ENCODE results near the gene CLDN1. TPM values are rescaled to one million over a fixed set of nuclear protein-coding genes. Genes with fewer than 3 reads are reported as not detected.

The CLDN1 gene
- total RNA-seq, 6 experiments from 2014 or later = 79.9 to 241 (median 135) TPM

DNA sequence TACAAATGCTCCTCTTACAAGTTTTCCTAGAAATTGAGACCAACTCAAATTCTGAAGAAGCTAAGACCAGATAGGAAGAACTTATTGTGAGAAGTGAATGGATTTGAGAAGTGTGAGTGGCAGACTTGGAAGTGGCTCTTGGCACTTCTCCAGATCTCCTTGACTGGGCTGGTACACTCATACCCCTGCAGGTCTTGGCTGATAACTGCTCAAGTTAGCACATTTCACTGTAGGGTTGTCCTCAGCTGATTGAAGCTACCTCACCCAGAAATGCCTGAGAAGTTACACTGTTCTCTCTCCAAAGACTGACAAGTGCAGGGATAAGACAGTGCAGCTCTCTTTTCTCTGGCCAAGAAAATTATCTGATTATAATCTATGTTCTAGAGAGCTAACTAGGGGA, 16.5 kb upstream of the CLDN1 start:
- Histone ChIP-seq H3K4me1 (peaks cover 0 to 20% (median 6%) of the 10 kb centered on the region in 4 donors), H3K4me3 (no peak overlapping the region), H3K36me3 (no peaks in the 10 kb centered on the region), H3K9me3 (no peaks in the 10 kb centered on the region), H3K27ac (no peak overlapping the region), H3K27me3 (no peaks in the 10 kb centered on the region)
- TF ChIP-seq POLR2A (IDR thresholded peaks at IDR 0.05) = no peak
- TF ChIP-seq, protein P1, sequence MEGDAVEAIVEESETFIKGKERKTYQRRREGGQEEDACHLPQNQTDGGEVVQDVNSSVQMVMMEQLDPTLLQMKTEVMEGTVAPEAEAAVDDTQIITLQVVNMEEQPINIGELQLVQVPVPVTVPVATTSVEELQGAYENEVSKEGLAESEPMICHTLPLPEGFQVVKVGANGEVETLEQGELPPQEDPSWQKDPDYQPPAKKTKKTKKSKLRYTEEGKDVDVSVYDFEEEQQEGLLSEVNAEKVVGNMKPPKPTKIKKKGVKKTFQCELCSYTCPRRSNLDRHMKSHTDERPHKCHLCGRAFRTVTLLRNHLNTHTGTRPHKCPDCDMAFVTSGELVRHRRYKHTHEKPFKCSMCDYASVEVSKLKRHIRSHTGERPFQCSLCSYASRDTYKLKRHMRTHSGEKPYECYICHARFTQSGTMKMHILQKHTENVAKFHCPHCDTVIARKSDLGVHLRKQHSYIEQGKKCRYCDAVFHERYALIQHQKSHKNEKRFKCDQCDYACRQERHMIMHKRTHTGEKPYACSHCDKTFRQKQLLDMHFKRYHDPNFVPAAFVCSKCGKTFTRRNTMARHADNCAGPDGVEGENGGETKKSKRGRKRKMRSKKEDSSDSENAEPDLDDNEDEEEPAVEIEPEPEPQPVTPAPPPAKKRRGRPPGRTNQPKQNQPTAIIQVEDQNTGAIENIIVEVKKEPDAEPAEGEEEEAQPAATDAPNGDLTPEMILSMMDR (IDR thresholded peaks at IDR 0.05) = no peak
- ATAC-seq (peak; percentile 29 to 67 (median 59)), DNase-seq (peak in 1 of 3 donors; percentile 50)
- intact Hi-C loops (cut with DNase I) = no loop called here

GRCh38 chr3:190337301-190337700, 15.1 kb upstream of the CLDN1 start:
- WGBS (ENCODE audit: insufficient coverage, low coverage, low lambda C conversion rate, missing lambda C conversion rate) = 81% methylated on average over 5 of the region's 5 CpGs
- ATAC-seq (no peak), DNase-seq (no peak)
- H3K27me3 ChIP-seq = no peaks in the 10 kb centered on the region
- no peak overlapping the region for H3K4me3 ChIP-seq
- no peak for TF ChIP-seq POLR2A (IDR thresholded peaks at IDR 0.05)
- TF ChIP-seq, protein P1 (IDR thresholded peaks at IDR 0.05) = no peak
- intact Hi-C loops (cut with DNase I) = no loop called here
- no peak overlapping the region for H3K27ac ChIP-seq
- no peaks in the 10 kb centered on the region for H3K9me3 ChIP-seq
- H3K36me3 ChIP-seq = no peaks in the 10 kb centered on the region
- peaks cover 0 to 28% (median 11%) of the 10 kb centered on the region in 4 donors for H3K4me1 ChIP-seq

GRCh38 chr3:190336516-190337189, 14.4 kb upstream of the CLDN1 start:
- no peaks in the 10 kb centered on the region for H3K36me3 ChIP-seq
- no peaks in the 10 kb centered on the region for H3K9me3 ChIP-seq
- H3K27ac ChIP-seq = peak overlapping the region in 2 of 3 donors; percentile 27 to 53
- 8% methylated on average over 3 of the region's 3 CpGs for WGBS (ENCODE audit: insufficient coverage, low coverage, low lambda C conversion rate, missing lambda C conversion rate)
- intact Hi-C loops (cut with DNase I) = no loop called here
- peak in 1 of 3 donors; percentile 53 for DNase-seq
- no peak for TF ChIP-seq POLR2A (IDR thresholded peaks at IDR 0.05)
- TF ChIP-seq, protein P1 (IDR thresholded peaks at IDR 0.05) = no peak
- ATAC-seq = peak; percentile 56 to 76 (median 72)
- no peak overlapping the region for H3K4me3 ChIP-seq
- H3K27me3 ChIP-seq = no peaks in the 10 kb centered on the region
- peaks cover 0 to 35% (median 14%) of the 10 kb centered on the region in 4 donors for H3K4me1 ChIP-seq

DNA sequence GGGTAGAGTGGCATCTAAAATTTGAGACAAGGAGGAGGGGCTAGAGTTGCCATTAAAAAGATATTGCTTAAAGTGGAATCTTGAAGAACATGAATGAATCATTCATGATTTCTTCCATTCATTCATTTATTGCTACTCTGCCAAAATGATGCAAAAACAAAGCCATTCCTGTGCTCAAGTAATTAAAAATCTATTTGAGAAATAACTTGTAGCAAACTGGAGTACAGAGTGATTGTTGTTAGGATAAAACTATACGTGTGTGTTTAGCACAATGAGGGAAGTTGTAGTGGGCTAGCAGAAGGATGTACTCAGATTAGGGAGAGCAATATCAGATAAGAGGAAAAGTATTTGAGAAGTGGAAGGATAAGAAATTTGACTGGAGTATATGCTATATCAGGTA, 11.7 kb upstream of the CLDN1 start:
- H3K36me3 ChIP-seq = no peaks in the 10 kb centered on the region
- no peaks in the 10 kb centered on the region for H3K9me3 ChIP-seq
- 68% methylated on average over 1 of the region's 1 CpG for WGBS (ENCODE audit: insufficient coverage, low coverage, low lambda C conversion rate, missing lambda C conversion rate)
- no peak overlapping the region for H3K4me3 ChIP-seq
- H3K27ac ChIP-seq = no peak overlapping the region
- DNase-seq (no peak), ATAC-seq (no peak)
- peaks cover 0 to 56% (median 25%) of the 10 kb centered on the region in 4 donors for H3K4me1 ChIP-seq
- TF ChIP-seq, protein P1 (IDR thresholded peaks at IDR 0.05) = no peak
- TF ChIP-seq POLR2A (IDR thresholded peaks at IDR 0.05) = no peak
- intact Hi-C loops (cut with DNase I) = no loop called here
- H3K27me3 ChIP-seq = no peaks in the 10 kb centered on the region

All from right lobe of liver (tissue), 6 donors.